HG03097 (cell line): ENCODE results near the gene EQTN.

Experiments
- ATAC-seq: cut with Tn5 transposase; IDR thresholded peaks from one replicate; pipeline ENCODE4 v1.9.1; 2021; ENCODE audit not compliant: unreplicated experiment, low FRiP score

The EQTN gene

DNA sequence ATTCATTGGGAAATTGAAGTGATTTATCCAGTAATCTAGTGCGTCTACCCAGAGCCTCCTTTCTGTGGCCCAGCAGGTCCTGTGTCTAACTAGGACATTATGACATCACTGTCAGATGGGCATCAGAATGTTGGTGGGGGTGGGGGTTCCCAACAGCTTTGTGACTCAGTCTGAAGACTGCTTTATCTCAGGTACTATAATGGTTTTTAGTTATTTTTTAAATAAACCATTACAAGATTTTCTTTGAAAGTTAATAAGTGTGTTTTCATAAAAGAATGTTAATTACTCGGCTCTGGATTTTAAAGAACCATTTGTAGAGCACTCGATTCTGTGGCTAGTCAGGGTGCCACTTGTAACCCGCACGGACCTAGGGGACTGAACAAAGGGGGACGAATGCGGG lies at the start of gene EQTN:
EQTN (minus strand) TSS at position 101 of the 400 bp plus-strand sequence; CDS start at position 6, 95 bp downstream.
- no peak for ATAC-seq

DNA sequence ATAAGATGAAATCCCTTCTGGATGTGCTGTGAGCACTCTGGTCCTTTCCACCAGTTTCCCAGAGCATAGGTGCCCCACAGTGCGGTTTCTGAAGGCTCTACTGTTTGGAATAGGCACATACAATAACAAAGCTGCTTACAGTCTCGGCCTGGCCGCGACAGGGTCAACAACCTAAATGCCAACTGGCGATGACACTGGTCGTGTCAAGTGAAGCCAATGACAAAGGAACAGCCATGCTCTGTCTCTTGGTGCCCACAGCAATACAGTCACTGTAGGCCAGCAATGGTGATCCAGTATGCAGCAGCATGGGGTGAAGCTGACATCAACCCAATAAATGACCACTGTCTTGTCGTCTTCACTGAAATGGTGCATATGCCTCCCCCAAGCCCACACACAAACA lies 47.8 kb upstream of the EQTN start:
- no peak for ATAC-seq

DNA sequence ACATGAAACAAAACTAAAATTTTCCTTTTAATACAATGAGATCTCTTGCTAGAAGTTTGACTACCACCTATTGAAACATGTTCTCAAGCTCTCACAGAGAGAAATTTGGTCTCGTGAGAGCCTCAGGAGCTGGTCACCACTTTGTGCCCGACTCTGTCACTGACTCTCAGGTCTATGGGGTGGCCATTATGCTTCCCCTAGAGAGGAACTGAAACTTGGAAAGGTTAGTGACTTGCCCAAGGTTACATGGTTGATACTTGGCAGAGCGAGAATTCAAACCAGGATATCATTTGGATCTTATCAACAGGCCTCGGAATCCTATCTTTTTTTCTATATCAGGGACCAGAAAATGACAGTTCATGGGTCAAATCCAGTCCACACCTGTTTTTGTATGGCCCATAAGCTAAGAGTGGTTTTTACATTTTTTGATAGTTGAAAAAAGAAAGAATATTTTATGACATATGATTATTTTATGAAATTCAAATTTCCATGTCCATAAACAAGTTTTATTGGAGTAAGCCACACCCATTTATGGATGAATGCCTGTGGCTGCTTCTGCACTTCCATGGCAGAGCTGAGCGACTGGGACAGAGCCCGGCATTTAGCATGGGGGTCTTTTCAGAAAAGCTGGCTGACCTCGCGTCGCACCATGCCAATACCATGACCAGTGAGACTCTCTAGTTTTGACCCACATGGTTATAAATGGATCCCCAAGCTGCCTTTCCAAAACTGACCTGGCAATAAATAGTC lies 44.8 kb upstream of the EQTN start:
- no peak for ATAC-seq

DNA sequence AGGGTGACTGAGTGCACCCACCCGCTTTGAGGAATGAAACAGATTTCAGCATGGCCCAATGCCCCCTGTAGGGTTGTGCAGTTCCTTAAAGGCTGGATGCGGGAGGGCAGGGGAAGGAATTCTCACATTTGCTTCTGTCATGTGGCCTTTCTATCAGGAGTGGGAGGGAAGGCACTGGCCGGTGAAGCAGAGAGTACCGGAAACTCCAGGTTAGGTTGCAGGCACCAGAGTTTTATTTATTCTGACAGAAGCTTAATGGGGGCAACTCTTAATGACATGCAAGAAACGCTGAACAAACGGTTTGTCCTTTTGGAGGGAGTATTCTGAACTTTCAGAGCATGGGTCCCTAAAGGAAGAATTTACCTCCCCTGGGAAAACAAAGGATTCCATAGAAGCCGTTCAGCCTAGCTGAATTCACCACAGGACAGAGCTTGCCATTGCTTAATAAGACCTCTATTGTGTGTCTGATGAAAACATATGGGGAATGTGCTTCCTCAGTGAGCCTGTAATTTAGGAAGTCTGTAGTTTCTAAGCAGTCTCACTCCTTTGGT lies 44.1 kb upstream of the EQTN start:
- ATAC-seq, result no peak

DNA sequence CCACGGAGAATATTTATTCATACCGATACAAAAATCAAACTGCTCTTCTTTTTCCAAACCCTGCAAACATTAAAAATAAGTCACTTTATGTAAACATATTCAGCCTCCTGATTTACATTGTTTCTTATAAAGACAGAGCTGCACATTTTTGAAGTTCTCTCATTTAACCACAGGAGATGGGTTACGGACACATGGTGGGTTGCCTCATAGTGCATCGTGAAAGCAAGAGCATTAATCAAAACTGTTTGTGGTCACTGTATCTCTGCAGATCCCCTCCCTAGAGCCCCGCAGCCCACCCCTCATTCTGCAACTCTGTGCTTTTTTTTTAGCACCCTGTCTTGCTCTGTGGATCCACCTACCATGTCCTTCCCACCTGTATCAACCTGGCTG lies 43.3 kb upstream of the EQTN start:
- no peak for ATAC-seq

DNA sequence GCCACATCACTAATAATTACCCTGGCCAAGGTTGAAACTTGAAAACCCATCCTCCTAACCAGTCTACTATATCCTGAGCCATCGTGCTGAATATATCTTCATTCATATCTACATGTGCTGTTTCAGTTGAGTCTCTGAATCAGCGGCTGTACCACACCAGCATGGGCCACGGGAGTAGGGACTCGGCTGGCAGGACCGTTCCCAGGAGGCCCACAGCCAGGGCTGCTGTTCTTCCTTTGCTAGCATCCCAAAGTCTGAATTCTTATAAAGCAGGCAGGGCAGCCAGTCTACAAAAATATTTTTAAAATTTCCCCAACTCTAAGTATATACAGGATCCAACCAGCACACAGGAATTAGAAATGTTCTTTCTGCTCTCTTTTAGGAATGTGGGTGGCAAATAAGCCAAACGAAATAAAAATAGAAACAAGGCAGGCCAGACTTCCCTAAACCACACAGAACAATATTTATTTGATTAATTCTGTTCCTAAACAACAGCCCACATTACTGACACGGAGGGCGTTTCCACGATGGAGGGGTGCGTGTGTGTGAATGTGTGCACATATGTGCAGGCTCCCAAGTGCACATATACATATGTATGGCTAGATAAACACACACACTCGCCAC lies 42.8 kb upstream of the EQTN start:
- no peak for ATAC-seq

DNA sequence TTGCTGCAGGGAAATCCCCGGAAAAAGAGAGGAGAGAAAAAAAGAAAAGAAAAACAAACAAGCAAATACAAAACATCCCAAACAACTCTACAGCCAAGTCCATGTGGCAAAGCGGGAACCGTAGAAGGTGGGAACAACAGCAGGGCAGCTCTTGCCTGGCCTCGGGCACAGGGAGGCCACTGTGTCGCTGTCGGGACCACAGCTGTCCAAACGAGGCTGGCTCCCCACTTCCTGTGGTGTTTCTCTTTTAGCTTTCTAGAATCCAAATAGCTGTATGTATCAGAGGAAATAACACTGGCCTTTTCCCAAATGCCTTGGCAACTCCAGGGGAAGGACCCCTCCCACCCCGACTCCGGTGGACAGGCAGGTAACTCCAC lies 41.6 kb upstream of the EQTN start:
- ATAC-seq, result no peak

DNA sequence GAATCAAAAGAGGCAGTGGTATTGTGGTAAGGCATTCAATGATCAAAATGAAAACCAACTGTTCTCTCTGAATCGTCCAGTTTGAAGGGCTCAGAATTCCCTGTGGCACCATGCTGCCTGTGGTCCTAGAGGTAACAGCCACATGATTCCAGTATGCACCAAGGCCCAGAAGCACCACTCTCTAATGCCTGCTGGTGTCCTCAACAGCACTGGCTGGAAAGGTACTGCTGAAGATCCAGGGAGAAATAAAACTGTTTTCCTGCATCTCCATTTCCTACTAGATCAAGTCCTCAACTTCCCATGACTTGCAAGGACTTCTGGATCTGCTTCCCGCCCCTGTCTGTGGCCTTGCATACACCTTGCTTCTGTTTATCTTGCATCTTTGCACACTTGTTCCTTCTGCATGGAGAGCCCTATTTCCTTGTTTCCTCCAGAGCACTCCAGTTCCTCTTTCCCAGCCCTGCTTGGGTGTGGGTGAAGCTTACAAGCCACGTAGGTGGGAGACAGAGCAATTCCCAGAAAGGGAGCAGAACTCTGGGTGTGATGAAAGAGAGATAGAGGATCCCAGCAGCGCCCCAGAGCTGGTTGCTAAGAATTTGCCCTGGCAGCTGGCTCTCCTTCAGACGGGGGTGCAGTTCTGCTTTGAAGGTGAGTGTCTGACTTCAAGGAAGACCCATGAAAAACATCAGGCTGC lies 41.0 kb upstream of the EQTN start:
- ATAC-seq, result no peak

DNA sequence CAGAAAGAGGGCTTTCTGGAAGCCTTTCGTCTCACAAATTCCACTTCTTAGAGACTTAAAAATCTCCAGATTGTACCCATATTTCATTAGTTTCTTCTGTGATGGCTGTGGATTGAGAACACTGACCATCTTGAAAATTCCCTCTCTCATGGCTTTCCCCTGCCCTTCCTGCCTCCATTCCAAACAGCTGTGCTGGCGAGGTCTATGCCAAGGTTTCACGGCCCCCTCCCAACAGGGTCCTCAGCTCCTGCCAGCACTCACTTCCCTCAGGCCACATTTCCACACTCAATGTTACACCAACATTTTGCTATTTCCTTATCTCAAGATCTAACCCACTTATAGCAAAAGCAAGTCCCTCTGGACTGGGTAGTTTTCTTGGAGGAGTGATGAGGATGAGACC lies 40.3 kb upstream of the EQTN start:
- no peak for ATAC-seq

DNA sequence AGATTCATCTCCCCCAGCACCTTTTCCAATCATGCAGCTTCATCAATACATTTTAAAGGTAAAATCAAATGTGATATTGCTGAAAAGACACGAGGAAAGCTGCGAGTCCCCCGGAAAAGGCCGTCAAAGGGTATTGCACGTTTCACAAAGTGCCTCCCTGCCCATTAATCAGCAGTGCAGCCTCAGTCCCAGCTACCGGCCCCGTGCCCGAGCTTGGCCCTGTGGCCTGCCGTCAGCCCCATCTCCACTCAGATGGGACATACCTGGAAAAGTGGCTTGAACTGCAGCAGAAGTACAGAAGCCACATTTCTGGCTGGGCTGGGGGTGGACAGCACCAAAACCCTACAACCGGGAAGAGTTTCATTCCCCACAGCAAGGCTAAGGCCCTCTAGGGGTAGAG lies 39.9 kb upstream of the EQTN start:
- no peak for ATAC-seq

DNA sequence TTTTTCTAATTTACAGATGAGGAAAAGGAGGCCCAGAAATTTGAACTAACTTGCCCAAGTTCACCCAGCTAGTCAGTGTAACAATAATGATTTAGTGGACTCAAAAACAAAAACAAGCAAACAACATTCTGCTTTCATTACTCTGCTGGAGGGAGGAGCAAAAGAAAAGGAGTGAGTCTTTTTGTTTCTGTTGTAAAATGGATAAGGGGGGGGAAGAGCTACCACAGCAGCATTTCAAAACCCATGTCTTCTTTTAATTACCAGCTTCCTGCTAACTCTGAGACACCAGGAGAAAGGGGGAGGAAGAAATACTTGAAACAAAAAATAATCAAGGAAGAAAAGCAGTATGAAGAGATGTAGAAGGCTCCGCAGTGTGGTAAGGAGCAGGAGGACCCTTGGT lies 39.2 kb upstream of the EQTN start:
- no peak for ATAC-seq

DNA sequence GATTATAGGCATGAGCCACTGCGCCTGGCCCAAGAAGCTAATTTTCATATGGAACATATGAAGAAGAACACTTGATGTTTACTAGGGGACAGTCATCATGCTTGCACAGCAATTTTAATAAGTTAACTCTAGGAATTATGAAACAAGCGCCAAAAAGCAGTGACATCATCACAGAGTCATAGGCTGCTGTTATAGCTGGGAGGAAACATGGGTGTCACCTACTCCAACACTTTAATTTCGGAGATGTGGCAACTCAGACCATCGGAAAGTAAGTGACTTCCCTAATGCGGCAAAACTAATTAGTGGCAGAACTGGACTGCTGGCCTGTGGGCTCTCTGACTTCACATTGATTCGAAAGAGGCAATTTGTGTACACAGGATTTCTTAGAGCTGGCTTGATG lies 38.1 kb upstream of the EQTN start:
- ATAC-seq, result no peak

DNA sequence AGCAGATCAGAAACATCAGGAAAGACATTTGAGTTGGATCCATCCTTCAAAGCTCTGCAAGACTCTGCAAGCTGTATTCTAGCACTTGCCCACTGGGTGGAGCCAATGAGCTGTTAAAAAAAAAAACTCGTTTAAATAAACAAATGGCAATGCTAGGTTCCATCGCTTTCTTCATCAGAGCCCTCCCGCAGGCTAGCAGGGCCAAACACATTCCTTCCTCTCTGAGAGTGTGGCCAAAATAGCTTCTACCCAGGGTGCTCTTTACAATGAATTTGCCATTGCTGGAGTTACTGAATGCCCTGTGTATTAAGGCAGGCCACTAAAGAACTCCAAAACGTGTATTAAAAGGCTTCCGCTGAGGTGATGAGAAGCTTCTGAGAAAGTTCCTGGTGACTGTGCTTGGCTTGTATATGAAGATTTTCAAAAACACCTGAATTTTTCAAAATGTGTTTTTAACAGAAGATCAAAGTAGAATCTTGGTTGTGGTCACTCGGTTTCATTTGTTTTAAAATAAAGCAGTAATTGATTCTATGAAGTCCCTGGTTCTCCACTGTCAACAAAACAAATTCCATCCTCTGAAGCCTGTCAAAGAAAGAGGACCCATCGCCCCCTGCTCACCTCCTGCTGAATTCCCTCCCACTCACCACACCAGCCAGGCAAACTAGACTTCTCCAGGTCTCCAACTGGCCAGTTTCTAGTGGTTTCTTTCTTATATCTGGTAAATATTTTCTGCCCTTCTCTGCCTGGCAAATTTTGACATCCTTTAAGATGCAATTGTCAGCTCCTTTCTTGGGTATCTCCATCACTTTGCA lies 36.5 kb upstream of the EQTN start:
- no peak for ATAC-seq

DNA sequence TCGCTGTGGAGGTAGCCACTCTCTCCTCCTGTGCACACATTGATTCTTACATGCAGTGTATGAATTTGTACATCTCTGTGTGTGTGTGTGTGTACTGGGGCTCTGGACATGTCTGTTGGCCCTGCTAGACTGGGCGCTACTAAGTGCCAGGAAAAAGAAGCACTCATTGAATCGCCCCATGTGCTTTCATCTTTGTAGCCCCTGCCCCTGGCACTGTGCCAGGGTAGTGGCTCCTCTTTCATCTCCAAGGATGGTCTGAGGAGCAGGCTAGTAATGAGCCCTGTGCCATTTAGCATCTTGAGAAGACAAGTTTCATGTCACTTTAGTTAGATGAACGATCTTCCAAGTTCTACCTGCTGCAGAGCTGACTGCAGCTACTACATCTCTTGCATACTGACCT lies 34.4 kb upstream of the EQTN start:
- ATAC-seq, result no peak

DNA sequence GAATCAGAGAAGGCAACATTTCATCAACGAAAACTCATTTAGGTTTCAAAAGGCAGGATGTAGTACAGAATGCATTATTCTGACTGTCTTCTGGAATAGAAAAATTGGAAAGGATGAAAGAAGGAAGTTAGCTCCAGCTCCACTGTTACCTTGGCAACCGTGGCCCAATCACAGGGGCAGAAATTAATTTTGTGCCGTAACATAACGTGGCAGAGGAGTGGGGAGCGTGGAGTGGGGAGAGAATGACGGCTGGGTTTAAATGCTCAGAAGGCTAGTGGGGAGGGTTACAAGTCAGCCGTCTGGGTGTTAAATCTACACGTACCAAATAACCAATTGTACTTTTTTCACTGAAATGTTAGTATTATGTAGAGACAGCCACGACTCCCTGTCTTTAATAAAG lies 32.3 kb upstream of the EQTN start:
- no peak for ATAC-seq

DNA sequence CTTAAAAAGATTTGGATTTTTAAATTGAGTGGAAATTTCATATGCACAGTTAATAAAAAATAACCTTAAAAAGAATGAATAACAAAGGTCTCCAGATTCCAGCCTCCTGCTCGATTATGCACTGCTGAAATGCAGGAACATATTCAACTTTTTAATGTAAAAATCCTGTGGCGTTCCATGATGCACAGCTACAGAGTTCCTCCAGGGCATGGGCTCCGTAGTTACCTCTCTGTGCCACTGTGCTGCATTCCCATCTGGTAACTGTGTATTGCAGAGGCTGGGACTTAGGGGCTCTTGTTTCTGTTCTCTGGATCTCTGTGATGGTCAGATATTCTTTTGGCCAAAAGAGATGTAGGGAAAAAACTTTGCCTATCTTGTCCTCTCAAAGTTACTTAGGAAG lies 31.5 kb upstream of the EQTN start:
- ATAC-seq, result no peak

DNA sequence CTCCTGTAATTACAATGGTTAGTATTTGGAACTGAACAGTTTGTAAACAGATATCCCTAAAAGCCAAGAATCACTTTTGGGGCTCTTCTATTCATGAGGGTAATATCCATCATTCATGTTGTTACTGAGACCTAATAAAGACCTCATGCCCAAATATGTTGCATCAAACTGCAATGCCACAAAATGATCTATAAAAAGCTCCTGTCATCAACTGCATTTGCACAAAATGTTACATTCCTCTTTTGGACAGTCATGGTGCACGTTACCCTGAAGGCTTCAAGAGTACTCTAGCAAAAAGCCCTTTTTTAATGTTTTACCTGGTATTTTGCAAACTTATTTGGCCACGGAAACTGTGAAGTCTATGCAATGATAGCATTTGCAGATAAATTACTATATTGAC lies 14.2 kb upstream of the EQTN start:
- ATAC-seq, result no peak

DNA sequence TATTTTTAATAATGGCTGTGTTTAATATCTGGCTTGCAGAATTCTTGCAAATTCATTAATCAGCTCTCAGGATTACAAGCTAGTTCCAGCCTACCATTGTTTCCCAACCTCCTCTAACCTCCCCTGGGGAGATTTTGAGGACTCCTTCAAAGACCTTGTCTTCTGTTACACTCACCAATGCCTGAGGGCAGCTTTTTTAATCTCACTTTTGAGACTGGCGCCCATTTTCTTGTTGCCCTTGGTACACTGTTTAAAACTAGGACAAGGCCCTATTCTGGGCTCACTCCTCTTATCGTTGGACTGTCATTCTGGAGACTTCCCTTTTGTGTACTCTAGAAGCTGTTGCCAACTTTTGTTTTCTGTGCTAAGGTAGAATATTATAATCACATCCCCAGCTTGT lies 13.6 kb upstream of the EQTN start:
- ATAC-seq, result no peak

DNA sequence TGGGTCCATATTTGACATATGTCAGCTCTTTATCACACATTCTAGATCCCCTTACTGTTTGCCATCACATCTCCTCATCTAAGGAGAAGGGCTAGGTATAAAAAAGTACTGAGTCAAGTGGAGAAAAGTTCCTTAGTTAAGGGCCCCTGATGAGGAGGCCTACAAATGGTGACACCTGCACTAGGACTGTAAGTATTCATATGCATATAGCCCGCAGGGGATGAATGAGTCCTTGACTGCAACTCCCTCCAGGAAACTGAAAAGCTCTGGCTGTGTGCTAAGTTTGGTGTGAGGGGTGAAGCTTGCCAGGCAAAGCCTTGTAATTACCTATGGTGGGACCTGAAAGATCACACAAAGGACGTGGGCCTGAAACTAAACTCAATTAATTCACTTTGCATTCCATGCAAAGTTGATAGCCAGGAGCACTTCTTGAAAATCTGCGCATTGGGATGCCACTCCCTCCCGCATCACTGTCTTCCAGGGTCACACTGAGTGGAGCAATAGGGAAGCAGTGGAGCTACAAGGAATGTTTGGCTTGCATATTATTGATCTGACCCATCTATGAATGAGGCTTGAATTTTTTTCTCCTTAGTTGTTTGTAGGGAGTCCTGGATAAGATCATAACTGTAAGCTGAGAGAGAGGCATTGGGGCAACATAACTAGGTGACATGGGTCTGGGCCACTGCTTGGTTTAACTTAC lies 11.9 kb upstream of the EQTN start:
- ATAC-seq, result no peak

DNA sequence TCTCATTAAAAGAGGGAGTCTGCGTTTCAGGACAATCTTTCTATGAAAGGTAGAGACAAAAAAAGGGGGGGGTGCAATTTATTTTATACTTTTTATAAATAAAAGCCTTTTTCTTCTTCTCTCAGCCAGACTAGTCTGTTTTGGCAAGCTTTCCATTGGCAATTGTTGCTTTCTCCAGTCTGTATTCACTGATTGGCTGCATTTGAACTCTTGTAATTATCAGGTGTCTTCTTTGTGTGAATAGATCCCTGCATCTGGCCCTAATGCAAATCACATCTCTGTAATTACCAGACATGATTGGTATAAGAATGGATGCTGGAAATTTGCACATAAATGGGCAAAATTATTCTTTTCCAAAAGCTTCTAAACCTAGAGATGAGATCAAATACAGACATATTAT lies 7.6 kb upstream of the EQTN start:
- ATAC-seq, result no peak
